Liver (tissue), 9 donors: Measurements from ENCODE around the gene LDB2. TPM values are rescaled to one million over a fixed set of nuclear protein-coding genes. Genes with fewer than 3 reads are reported as not detected.

Experiments
- DNase-seq: peaks from one replicate; pipeline ENCODE4 v3.0.0-alpha.2; 2017; ENCODE audit warnings: low spot score
- H3K27ac ChIP-seq, 2 donors: one replicate each; pipeline ENCODE4 v1.7.0; 2013; ENCODE audit warnings: inconsistent platforms in 2 of 2, low read length in 2 of 2, control low read depth in 1 of 2, low read depth in 1 of 2, mild to moderate bottlenecking in 1 of 2
- H3K27me3 ChIP-seq, 4 donors: one replicate each; pipeline versions ENCODE4 v1.6.1 to v1.7.0; 2013; ENCODE audit warnings: low read length in 3 of 4, inconsistent platforms in 1 of 4, mild to moderate bottlenecking in 1 of 4, moderate library complexity in 1 of 4; ENCODE audit not compliant: control insufficient read depth in 4 of 4, insufficient read depth in 4 of 4
- H3K36me3 ChIP-seq, 4 donors: one replicate each; pipeline versions ENCODE4 v1.6.1 to v1.7.0; 2013; ENCODE audit warnings: low read length in 3 of 4, mild to moderate bottlenecking in 3 of 4, low read depth in 1 of 4, moderate library complexity in 1 of 4; ENCODE audit not compliant: control insufficient read depth in 4 of 4, insufficient read depth in 3 of 4
- H3K4me1 ChIP-seq, 4 donors: one replicate each; pipeline versions ENCODE4 v1.6.1 to v1.7.0; 2013; ENCODE audit warnings: low read length in 3 of 4, mild to moderate bottlenecking in 3 of 4, moderate library complexity in 1 of 4; ENCODE audit not compliant: control insufficient read depth in 4 of 4, insufficient read depth in 4 of 4
- H3K4me3 ChIP-seq, 3 donors: one replicate each; pipeline versions ENCODE4 v1.6.1 to v1.7.0; 2013; ENCODE audit warnings: low read length in 3 of 3, control low read depth in 1 of 3, low read depth in 1 of 3, mild to moderate bottlenecking in 1 of 3
- H3K9ac ChIP-seq, 2 donors: one replicate each; pipeline ENCODE4 v1.7.0; 2013; ENCODE audit warnings: low read length in 2 of 2, mild to moderate bottlenecking in 2 of 2, moderate library complexity in 2 of 2, control low read depth in 1 of 2, low read depth in 1 of 2
- H3K9me3 ChIP-seq, 4 donors: one replicate each; pipeline versions ENCODE4 v1.6.1 to v1.7.0; 2013; ENCODE audit warnings: low read length in 3 of 4; ENCODE audit not compliant: control insufficient read depth in 4 of 4
- EGR1 ChIP-seq, 2 donors: IDR thresholded peaks; 2 replicates each; pipeline ENCODE4 v1.6.1; 2016 to 2018; ENCODE audit warnings: antibody characterized with exemption in 2 of 2, low read depth in 2 of 2
- FOXA1 ChIP-seq: IDR thresholded peaks from 2 replicates; pipeline ENCODE4 v1.6.1; 2016; ENCODE audit warnings: antibody characterized with exemption
- HNF4A ChIP-seq, 2 donors: conservative IDR thresholded peaks; 2 replicates each; pipeline ENCODE4 v1.6.1; 2016; ENCODE audit warnings: antibody characterized with exemption in 2 of 2, mild to moderate bottlenecking in 2 of 2
- NR2F2 ChIP-seq: IDR thresholded peaks from 2 replicates; pipeline ENCODE4 v1.6.1; 2016; ENCODE audit warnings: antibody characterized with exemption
- RAD21 ChIP-seq, 2 donors: IDR thresholded peaks; 2 replicates each; pipeline ENCODE4 v1.6.1; 2016; ENCODE audit warnings: antibody characterized with exemption in 2 of 2, mild to moderate bottlenecking in 2 of 2
- RXRA ChIP-seq, 2 donors: IDR thresholded peaks; 2 replicates each; pipeline ENCODE4 v1.6.1; 2017 to 2018; ENCODE audit warnings: antibody characterized with exemption in 2 of 2, mild to moderate bottlenecking in 1 of 2
- SP1 ChIP-seq: IDR thresholded peaks from 2 replicates; pipeline ENCODE4 v1.6.1; 2018; ENCODE audit warnings: antibody characterized with exemption, mild to moderate bottlenecking
- TAF1 ChIP-seq: conservative IDR thresholded peaks from 2 replicates; pipeline ENCODE4 v1.6.1; 2016; ENCODE audit warnings: antibody characterized with exemption, mild to moderate bottlenecking
- WGBS: extraction: QIAGEN DNeasy Blood & Tissue Kit; methylation state at CpG from one replicate; pipeline ENCODE4 v1.1.7; 2013; 5-methylcytosine and 5-hydroxymethylcytosine counted together
- polyA plus RNA-seq, 2 donors: library from polyadenylated mRNA; stranded (reverse) in 1 of 2; unstranded in 1 of 2; fragments of 200-250 nt in 1 of 2; fragments of >200 nt in 1 of 2; fragmentation: Nextera tagmentation in 1 of 2; extraction: Ambion mirVana in 1 of 2; gene quantifications; one replicate each; pipeline versions ENCODE4 v1.2.1 to v1.2.3, GENCODE V29; 2013 to 2015
- total RNA-seq, 2 donors: library from RNA; depleted of rRNA; stranded (reverse); fragments of >200 nt; gene quantifications; one replicate each; pipeline ENCODE4 v1.2.3, GENCODE V29; 2014
- TF ChIP-seq, protein P1 (sequence below): IDR thresholded peaks from 2 replicates; pipeline ENCODE4 v1.6.1; 2016; ENCODE audit warnings: antibody characterized with exemption
- TF ChIP-seq, protein P2 (sequence below): IDR thresholded peaks from 2 replicates; pipeline ENCODE4 v1.6.1; 2016; ENCODE audit warnings: antibody characterized with exemption, mild to moderate bottlenecking
- TF ChIP-seq, protein P3 (sequence below): fragments of 150-350 bp; IDR thresholded peaks from 2 replicates; pipeline ENCODE4 v1.5.1; 2017; ENCODE audit warnings: improper control_type of control experiment, low read depth, low read length; ENCODE audit not compliant: missing input control
- TF ChIP-seq, protein P4 (sequence below): IDR thresholded peaks from 2 replicates; pipeline ENCODE4 v1.6.1; 2016; ENCODE audit warnings: antibody characterized with exemption
- TF ChIP-seq, protein P5 (sequence below): IDR thresholded peaks from 2 replicates; pipeline ENCODE4 v1.6.1; 2016; ENCODE audit warnings: antibody characterized with exemption
- donor health status: healthy.
- donor health status: healthy.
- donor health status: healthy.
- donor health status: healthy.
- donor health status: healthy.

LDB2 gene
- total and polyA plus RNA-seq, 4 donors, result 7.4 to 31.9 (median 16.8) TPM

DNA sequence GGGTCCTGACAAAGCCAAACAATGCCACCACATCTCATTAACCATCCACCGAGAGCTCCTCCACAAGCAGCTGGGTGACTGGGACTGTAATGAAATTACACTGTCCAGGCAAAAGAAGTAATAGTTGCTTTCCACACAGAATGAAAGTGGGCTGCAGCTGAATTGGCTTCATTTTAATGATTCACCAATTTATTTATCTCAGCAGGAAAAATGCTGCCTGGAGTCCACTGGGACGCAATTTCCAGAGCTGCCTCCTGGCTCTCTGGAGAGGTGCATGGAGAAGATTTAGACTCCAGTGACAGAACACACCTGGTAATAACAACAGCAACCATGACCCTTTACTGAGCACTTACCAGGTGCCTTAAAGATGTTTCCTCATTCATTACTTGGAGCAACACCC, 226.7 kb downstream of the LDB2 start:
- Histone ChIP-seq H3K27me3 (no peaks in the 10 kb centered on the region), H3K9me3 (no peaks in the 10 kb centered on the region), H3K9ac (no peak overlapping the region), H3K36me3 (no peaks in the 10 kb centered on the region), H3K4me1 (no peaks in the 10 kb centered on the region), H3K27ac (no peak overlapping the region), H3K4me3 (no peak overlapping the region)
- WGBS, result 81% methylated on average over 2 of the region's 2 CpGs
- no peak for DNase-seq
- TF ChIP-seq, protein P1, sequence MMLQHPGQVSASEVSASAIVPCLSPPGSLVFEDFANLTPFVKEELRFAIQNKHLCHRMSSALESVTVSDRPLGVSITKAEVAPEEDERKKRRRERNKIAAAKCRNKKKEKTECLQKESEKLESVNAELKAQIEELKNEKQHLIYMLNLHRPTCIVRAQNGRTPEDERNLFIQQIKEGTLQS, result no peak
- no peak for TF ChIP-seq FOXA1
- TF ChIP-seq, protein P2, sequence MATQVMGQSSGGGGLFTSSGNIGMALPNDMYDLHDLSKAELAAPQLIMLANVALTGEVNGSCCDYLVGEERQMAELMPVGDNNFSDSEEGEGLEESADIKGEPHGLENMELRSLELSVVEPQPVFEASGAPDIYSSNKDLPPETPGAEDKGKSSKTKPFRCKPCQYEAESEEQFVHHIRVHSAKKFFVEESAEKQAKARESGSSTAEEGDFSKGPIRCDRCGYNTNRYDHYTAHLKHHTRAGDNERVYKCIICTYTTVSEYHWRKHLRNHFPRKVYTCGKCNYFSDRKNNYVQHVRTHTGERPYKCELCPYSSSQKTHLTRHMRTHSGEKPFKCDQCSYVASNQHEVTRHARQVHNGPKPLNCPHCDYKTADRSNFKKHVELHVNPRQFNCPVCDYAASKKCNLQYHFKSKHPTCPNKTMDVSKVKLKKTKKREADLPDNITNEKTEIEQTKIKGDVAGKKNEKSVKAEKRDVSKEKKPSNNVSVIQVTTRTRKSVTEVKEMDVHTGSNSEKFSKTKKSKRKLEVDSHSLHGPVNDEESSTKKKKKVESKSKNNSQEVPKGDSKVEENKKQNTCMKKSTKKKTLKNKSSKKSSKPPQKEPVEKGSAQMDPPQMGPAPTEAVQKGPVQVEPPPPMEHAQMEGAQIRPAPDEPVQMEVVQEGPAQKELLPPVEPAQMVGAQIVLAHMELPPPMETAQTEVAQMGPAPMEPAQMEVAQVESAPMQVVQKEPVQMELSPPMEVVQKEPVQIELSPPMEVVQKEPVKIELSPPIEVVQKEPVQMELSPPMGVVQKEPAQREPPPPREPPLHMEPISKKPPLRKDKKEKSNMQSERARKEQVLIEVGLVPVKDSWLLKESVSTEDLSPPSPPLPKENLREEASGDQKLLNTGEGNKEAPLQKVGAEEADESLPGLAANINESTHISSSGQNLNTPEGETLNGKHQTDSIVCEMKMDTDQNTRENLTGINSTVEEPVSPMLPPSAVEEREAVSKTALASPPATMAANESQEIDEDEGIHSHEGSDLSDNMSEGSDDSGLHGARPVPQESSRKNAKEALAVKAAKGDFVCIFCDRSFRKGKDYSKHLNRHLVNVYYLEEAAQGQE, result no peak
- TF ChIP-seq RAD21 (IDR thresholded peaks at IDR 0.05), result no peak

DNA sequence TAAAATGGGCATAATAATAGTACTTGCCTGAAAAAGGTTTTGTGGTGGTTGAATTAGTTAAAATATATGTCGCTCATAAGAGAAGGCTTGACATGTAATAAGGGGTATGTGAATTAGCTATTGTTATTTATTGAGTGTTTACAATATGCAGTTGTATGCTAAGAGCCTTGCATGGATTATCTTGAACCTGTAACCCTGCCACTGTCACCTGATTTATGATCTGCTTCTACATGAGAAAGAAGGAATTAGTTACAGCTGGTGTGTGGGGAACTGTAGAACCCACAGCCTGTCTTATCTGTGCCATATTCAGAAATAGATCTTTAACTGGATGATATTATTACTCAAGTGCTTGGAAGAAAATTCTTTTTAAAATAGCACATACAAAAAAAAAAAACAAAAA, 227.7 kb downstream of the LDB2 start:
- 94% methylated on average over 1 of the region's 1 CpG for whole genome bisulfite sequencing
- Histone ChIP-seq H3K36me3 (no peaks in the 10 kb centered on the region), H3K4me1 (no peaks in the 10 kb centered on the region), H3K9ac (no peak overlapping the region), H3K27me3 (no peaks in the 10 kb centered on the region), H3K9me3 (no peaks in the 10 kb centered on the region), H3K4me3 (no peak overlapping the region), H3K27ac (no peak overlapping the region)
- TF ChIP-seq, protein P2, result no peak
- TF ChIP-seq NR2F2, result no peak
- TF ChIP-seq, protein P3, sequence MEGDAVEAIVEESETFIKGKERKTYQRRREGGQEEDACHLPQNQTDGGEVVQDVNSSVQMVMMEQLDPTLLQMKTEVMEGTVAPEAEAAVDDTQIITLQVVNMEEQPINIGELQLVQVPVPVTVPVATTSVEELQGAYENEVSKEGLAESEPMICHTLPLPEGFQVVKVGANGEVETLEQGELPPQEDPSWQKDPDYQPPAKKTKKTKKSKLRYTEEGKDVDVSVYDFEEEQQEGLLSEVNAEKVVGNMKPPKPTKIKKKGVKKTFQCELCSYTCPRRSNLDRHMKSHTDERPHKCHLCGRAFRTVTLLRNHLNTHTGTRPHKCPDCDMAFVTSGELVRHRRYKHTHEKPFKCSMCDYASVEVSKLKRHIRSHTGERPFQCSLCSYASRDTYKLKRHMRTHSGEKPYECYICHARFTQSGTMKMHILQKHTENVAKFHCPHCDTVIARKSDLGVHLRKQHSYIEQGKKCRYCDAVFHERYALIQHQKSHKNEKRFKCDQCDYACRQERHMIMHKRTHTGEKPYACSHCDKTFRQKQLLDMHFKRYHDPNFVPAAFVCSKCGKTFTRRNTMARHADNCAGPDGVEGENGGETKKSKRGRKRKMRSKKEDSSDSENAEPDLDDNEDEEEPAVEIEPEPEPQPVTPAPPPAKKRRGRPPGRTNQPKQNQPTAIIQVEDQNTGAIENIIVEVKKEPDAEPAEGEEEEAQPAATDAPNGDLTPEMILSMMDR, result no peak
- TF ChIP-seq, protein P4, sequence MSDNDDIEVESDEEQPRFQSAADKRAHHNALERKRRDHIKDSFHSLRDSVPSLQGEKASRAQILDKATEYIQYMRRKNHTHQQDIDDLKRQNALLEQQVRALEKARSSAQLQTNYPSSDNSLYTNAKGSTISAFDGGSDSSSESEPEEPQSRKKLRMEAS, result no peak
- TF ChIP-seq TAF1, result no peak
- TF ChIP-seq SP1, result no peak
- TF ChIP-seq EGR1 (IDR thresholded peaks at IDR 0.05; ENCODE audit: low read depth in 2 of 2), result no peak
- TF ChIP-seq, protein P1, result no peak
- TF ChIP-seq HNF4A (conservative IDR thresholded peaks at IDR 0.05), result no peak
- TF ChIP-seq, protein P5, sequence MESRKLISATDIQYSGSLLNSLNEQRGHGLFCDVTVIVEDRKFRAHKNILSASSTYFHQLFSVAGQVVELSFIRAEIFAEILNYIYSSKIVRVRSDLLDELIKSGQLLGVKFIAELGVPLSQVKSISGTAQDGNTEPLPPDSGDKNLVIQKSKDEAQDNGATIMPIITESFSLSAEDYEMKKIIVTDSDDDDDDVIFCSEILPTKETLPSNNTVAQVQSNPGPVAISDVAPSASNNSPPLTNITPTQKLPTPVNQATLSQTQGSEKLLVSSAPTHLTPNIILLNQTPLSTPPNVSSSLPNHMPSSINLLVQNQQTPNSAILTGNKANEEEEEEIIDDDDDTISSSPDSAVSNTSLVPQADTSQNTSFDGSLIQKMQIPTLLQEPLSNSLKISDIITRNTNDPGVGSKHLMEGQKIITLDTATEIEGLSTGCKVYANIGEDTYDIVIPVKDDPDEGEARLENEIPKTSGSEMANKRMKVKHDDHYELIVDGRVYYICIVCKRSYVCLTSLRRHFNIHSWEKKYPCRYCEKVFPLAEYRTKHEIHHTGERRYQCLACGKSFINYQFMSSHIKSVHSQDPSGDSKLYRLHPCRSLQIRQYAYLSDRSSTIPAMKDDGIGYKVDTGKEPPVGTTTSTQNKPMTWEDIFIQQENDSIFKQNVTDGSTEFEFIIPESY, result no peak
- no peak for TF ChIP-seq RXRA (IDR thresholded peaks at IDR 0.05)
- TF ChIP-seq FOXA1, result no peak
- DNase-seq, result no peak
